DND-41 (cell line): ENCODE results near the gene KCNH2.

Experiments
- ATAC-seq: fragments of 200-7000 bp; cut with Tn5 transposase; 3 replicates; pipeline ENCODE4 v1.9.1; 2021; ENCODE audit warnings: low read depth; ENCODE audit not compliant: insufficient read depth
- DNase-seq: peaks from one replicate; pipeline ENCODE4 v3.0.0-alpha.2; 2020
- H2AFZ ChIP-seq: 2 replicates; pipeline ENCODE4 v1.6.0; 2012; ENCODE audit warnings: low read depth, low read length
- H3K27ac ChIP-seq: 2 replicates; pipeline ENCODE4 v1.5.1; 2012; ENCODE audit warnings: low read length, inconsistent platforms
- H3K27me3 ChIP-seq: fragments of 200-600 bp; sonication (generic); 2 replicates; pipeline ENCODE4 v1.6.0; 2012; ENCODE audit warnings: low read length, mild to moderate bottlenecking, inconsistent platforms; ENCODE audit not compliant: insufficient read depth, poor library complexity
- H3K36me3 ChIP-seq: 2 replicates; pipeline ENCODE4 v1.5.1; 2012; ENCODE audit warnings: low read length, inconsistent platforms; ENCODE audit not compliant: insufficient read depth
- H3K4me1 ChIP-seq: 2 replicates; pipeline ENCODE4 v1.5.1; 2012; ENCODE audit warnings: mild to moderate bottlenecking, low read length; ENCODE audit not compliant: insufficient read depth
- H3K4me2 ChIP-seq: 2 replicates; pipeline ENCODE4 v1.6.0; 2012; ENCODE audit warnings: mild to moderate bottlenecking, moderate library complexity, low read length, inconsistent platforms; ENCODE audit not compliant: insufficient read depth
- H3K4me3 ChIP-seq, 2 experiments: fragments of 200-600 bp in 1 of 2; shearing (Covaris generic) in 1 of 2; 2 replicates each; pipeline ENCODE4 v1.5.1; 2012 to 2016; ENCODE audit warnings: inconsistent platforms in 2 of 2, low read length in 2 of 2, mild to moderate bottlenecking in 2 of 2, low read depth in 1 of 2, moderate library complexity in 1 of 2
- H3K79me2 ChIP-seq: 2 replicates; pipeline ENCODE4 v1.6.0; 2012; ENCODE audit warnings: low read length, inconsistent platforms; ENCODE audit not compliant: insufficient read depth
- H3K9ac ChIP-seq: 2 replicates; pipeline ENCODE4 v1.6.0; 2012; ENCODE audit warnings: low read depth, mild to moderate bottlenecking, inconsistent platforms, low read length, moderate library complexity
- H3K9me3 ChIP-seq: 2 replicates; pipeline ENCODE4 v1.5.1; 2012; ENCODE audit warnings: low read length, moderate library complexity, mild to moderate bottlenecking, inconsistent platforms; ENCODE audit not compliant: insufficient read depth, severe bottlenecking
- H4K20me1 ChIP-seq: 2 replicates; pipeline ENCODE4 v1.6.0; 2012; ENCODE audit warnings: low read length; ENCODE audit not compliant: insufficient read depth
- EZH2 ChIP-seq: IDR thresholded peaks from 3 replicates; pipeline ENCODE4 v1.6.1; 2012; ENCODE audit warnings: borderline replicate concordance, low read depth, mild to moderate bottlenecking, moderate library complexity, low read length, inconsistent platforms; ENCODE audit not compliant: severe bottlenecking
- TF ChIP-seq, protein P1 (sequence below): IDR thresholded peaks from 2 replicates; pipeline ENCODE4 v1.5.1; 2012; ENCODE audit warnings: borderline replicate concordance, low read length, moderate library complexity, mild to moderate bottlenecking; ENCODE audit not compliant: poor library complexity, severe bottlenecking; ENCODE audit errors: extremely low read depth

Gene KCNH2

DNA sequence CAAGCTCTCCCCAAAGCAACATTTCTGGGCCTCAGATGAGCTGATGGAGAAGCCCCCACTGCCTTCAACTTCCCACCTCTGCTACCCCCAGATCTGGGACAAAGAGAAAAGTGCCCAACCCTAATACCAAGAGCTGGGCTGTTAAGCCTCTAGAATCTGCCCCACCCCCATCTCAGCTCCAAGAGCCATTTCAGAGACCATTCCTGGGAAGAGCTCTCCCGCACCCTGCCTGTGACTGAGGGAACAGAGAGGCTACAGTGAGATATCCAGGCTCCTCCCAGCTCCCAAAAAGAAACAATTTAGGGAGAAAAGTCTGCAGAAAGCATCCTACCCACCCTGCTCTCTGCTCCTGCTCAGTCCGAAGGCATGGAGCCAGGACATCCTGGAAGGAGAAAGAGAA lies 2.5 kb upstream of the KCNH2 start:
- H3K9ac ChIP-seq: no peak overlapping the region
- H3K4me3 ChIP-seq: no peak overlapping the region
- no peaks in the 10 kb centered on the region for H3K36me3 ChIP-seq
- H3K27me3 ChIP-seq: peaks cover 37% of the 10 kb centered on the region
- DNase-seq (no peak), ATAC-seq (no peak)
- H3K4me2 ChIP-seq: no peak overlapping the region
- TF ChIP-seq, protein P1, sequence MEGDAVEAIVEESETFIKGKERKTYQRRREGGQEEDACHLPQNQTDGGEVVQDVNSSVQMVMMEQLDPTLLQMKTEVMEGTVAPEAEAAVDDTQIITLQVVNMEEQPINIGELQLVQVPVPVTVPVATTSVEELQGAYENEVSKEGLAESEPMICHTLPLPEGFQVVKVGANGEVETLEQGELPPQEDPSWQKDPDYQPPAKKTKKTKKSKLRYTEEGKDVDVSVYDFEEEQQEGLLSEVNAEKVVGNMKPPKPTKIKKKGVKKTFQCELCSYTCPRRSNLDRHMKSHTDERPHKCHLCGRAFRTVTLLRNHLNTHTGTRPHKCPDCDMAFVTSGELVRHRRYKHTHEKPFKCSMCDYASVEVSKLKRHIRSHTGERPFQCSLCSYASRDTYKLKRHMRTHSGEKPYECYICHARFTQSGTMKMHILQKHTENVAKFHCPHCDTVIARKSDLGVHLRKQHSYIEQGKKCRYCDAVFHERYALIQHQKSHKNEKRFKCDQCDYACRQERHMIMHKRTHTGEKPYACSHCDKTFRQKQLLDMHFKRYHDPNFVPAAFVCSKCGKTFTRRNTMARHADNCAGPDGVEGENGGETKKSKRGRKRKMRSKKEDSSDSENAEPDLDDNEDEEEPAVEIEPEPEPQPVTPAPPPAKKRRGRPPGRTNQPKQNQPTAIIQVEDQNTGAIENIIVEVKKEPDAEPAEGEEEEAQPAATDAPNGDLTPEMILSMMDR: no peak
- TF ChIP-seq EZH2: no peak
- no peaks in the 10 kb centered on the region for H3K9me3 ChIP-seq
- H3K27ac ChIP-seq: no peak overlapping the region
- H2AFZ ChIP-seq: no peak overlapping the region
- peaks cover 33% of the 10 kb centered on the region for H3K4me1 ChIP-seq
- H4K20me1 ChIP-seq: peaks cover 39% of the 10 kb centered on the region
- H3K79me2 ChIP-seq: no peaks in the 10 kb centered on the region

DNA sequence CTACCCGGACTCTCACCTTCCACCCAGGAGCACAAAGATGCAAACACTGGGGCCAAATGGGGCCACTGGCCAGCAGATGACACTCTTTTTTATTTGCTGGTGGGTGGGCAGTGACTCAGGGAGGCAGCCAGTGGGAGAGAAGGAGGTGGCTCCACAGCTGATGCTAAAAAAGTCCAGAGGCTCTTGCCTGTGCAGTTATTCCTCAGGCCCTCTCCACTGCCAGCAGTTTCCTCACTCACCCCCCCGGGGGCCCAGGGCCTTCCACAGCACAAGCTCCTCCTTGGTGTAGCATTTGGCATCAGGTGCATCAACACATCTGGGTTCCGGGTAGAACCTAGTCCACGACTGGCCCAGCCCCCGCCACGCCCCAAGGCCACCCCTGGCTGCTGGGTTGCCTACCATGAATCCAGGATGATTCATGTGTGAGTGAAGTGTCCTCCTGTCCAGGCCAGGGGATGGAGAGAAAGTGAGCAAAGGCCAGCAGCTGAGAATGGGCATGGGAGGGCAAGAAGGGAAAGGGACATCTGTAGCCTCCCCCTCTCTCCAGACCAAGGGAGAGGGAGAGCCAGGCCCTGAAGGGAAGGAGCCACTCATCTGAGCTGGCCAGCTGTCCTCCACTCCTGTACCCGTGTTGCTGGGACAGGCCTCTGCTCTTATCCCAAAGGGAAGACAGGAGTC lies 1.7 kb upstream of the KCNH2 start:
- no peak overlapping the region for H3K27ac ChIP-seq
- H4K20me1 ChIP-seq: peaks cover 39% of the 10 kb centered on the region
- no peaks in the 10 kb centered on the region for H3K36me3 ChIP-seq
- H2AFZ ChIP-seq: no peak overlapping the region
- ATAC-seq (no peak), DNase-seq (no peak)
- no peaks in the 10 kb centered on the region for H3K9me3 ChIP-seq
- H3K4me3 ChIP-seq: no peak overlapping the region
- no peak overlapping the region for H3K9ac ChIP-seq
- H3K4me2 ChIP-seq: no peak overlapping the region
- H3K4me1 ChIP-seq: peaks cover 41% of the 10 kb centered on the region
- peaks cover 37% of the 10 kb centered on the region for H3K27me3 ChIP-seq
- no peaks in the 10 kb centered on the region for H3K79me2 ChIP-seq
- TF ChIP-seq, protein P1: no peak
- no peak for TF ChIP-seq EZH2

DNA sequence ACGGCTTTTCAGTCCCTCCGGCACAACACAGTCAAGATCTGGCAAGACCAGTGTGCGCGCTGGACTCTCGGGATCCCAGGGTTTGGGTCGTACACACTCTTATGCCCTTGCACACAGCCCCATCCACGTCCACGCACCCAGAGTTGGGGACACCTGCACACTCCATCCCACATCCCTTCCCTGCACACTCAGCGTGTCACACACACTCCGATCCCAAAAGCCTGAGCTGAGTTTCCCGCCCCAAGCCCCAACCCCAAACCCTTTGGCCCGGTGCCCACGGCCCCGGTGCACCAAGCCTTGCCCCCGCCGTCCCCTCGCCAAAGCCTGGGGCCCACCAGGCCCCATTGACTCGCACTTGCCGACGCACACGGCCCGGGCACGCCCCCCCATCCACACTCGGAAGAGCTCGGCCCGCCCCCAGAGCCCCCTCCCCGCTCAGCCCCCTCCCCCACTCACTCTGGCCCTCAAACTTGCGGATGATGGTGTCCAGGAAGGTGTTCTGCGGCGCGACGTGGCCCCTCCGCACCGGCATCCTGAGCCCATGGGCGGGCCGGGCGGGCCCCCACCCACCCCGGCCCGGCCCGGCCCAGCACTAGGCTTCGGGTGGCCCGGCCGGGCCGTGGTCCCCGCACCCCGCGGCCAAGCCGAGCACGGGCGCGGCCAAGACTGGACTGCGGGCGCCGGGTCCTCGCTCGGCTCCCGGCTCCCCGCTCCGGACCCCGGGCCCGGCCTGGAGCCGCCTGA lies 567 bp downstream of the KCNH2 start:
- Histone ChIP-seq H3K4me2 (peak overlapping the region; percentile 100), H3K27ac (no peak overlapping the region), H3K36me3 (no peaks in the 10 kb centered on the region), H3K9me3 (no peaks in the 10 kb centered on the region), H3K27me3 (peaks cover 40% of the 10 kb centered on the region), H3K4me3 (peak overlapping the region in 1 of 2 experiments; percentile 73; a peak in 2 of 4 replicates), H3K79me2 (no peaks in the 10 kb centered on the region), H4K20me1 (peaks cover 48% of the 10 kb centered on the region), H3K9ac (peak overlapping the region; percentile 33; the same call in 1 of the 2 replicates), H3K4me1 (peaks cover 50% of the 10 kb centered on the region), H2AFZ (no peak overlapping the region)
- DNase-seq (no peak), ATAC-seq (no peak)
- TF ChIP-seq, protein P1: no peak
- no peak for TF ChIP-seq EZH2
